H9 (cell line): ENCODE measurements around the gene PITX1. TPM values are rescaled to one million over a fixed set of nuclear protein-coding genes. Genes with fewer than 3 reads are reported as not detected.

Experiments used
- DNase-seq: peaks from one replicate; pipeline ENCODE4 v3.0.0-alpha.2; 2017
- H2AFZ ChIP-seq: one replicate; pipeline ENCODE4 v1.6.1; 2013; ENCODE audit warnings: mild to moderate bottlenecking, low read length, control low read depth, moderate library complexity
- H2AK5ac ChIP-seq: 2 replicates; pipeline ENCODE4 v1.6.1; 2013; ENCODE audit warnings: low read length, control low read depth, mixed read lengths; ENCODE audit not compliant: insufficient read length
- H2BK120ac ChIP-seq: one replicate; pipeline ENCODE4 v1.6.1; 2013; ENCODE audit warnings: low read depth, mild to moderate bottlenecking, low read length, control low read depth, inconsistent platforms; ENCODE audit not compliant: poor library complexity, severe bottlenecking
- H2BK12ac ChIP-seq: 2 replicates; pipeline ENCODE4 v1.6.1; 2013; ENCODE audit warnings: low read length, control low read depth, mixed read lengths, low read depth; ENCODE audit not compliant: insufficient read length
- H2BK15ac ChIP-seq: 2 replicates; pipeline ENCODE4 v1.6.1; 2013; ENCODE audit warnings: low read depth, low read length, control low read depth
- H2BK20ac ChIP-seq: one replicate; pipeline ENCODE4 v1.6.1; 2013; ENCODE audit warnings: low read depth, mild to moderate bottlenecking, low read length, control low read depth, inconsistent platforms; ENCODE audit not compliant: poor library complexity, severe bottlenecking
- H2BK5ac ChIP-seq: 2 replicates; pipeline ENCODE4 v1.6.1; 2013; ENCODE audit warnings: low read length, control low read depth, mixed read lengths; ENCODE audit not compliant: insufficient read length
- H3K14ac ChIP-seq: 2 replicates; pipeline ENCODE4 v1.6.1; 2013; ENCODE audit warnings: low read length, control low read depth; ENCODE audit not compliant: insufficient read depth
- H3K18ac ChIP-seq: 2 replicates; pipeline ENCODE4 v1.6.1; 2013; ENCODE audit warnings: low read depth, mild to moderate bottlenecking, mixed read lengths, low read length, control low read depth; ENCODE audit not compliant: insufficient read length
- H3K23ac ChIP-seq: 2 replicates; pipeline ENCODE4 v1.6.1; 2013; ENCODE audit warnings: low read length, control low read depth, mixed read lengths, low read depth; ENCODE audit not compliant: insufficient read length
- H3K23me2 ChIP-seq: 2 replicates; pipeline ENCODE4 v1.6.1; 2013; ENCODE audit warnings: low read depth, mild to moderate bottlenecking, mixed read lengths, low read length, control low read depth; ENCODE audit not compliant: insufficient read length, poor library complexity, severe bottlenecking
- H3K27ac ChIP-seq: 2 replicates; pipeline ENCODE4 v1.5.1; 2013; ENCODE audit warnings: low read length, control low read depth, mixed read lengths, low read depth; ENCODE audit not compliant: insufficient read length
- H3K27me3 ChIP-seq: 2 replicates; pipeline ENCODE4 v1.6.1; 2013; ENCODE audit warnings: low read length, control low read depth, inconsistent platforms; ENCODE audit not compliant: insufficient read depth
- H3K4ac ChIP-seq: 2 replicates; pipeline ENCODE4 v1.6.1; 2013; ENCODE audit warnings: low read depth, mild to moderate bottlenecking, control low read depth, inconsistent platforms, low read length, moderate library complexity
- H3K4me1 ChIP-seq: 2 replicates; pipeline ENCODE4 v1.6.1; 2013; ENCODE audit warnings: low read length, control low read depth, inconsistent platforms; ENCODE audit not compliant: insufficient read depth
- H3K4me2 ChIP-seq: 2 replicates; pipeline ENCODE4 v1.6.1; 2013; ENCODE audit warnings: low read length, control low read depth, mixed read lengths; ENCODE audit not compliant: insufficient read length, insufficient read depth
- H3K56ac ChIP-seq: 2 replicates; pipeline ENCODE4 v1.6.1; 2013; ENCODE audit warnings: low read depth, mild to moderate bottlenecking, mixed read lengths, low read length, control low read depth; ENCODE audit not compliant: insufficient read length
- H3K79me1 ChIP-seq: 2 replicates; pipeline ENCODE4 v1.6.1; 2013; ENCODE audit warnings: low read depth, mild to moderate bottlenecking, moderate library complexity, low read length, control low read depth, inconsistent platforms; ENCODE audit not compliant: insufficient read depth, poor library complexity, severe bottlenecking
- H3K79me2 ChIP-seq: 2 replicates; pipeline ENCODE4 v1.6.1; 2013; ENCODE audit warnings: low read length, control low read depth, inconsistent platforms; ENCODE audit not compliant: insufficient read depth
- H3K9ac ChIP-seq: 2 replicates; pipeline ENCODE4 v1.6.1; 2013; ENCODE audit warnings: low read length, control low read depth, mixed read lengths; ENCODE audit not compliant: insufficient read length; ENCODE audit errors: extremely low read depth
- H3K9me3 ChIP-seq: one replicate; pipeline ENCODE4 v1.6.1; 2013; ENCODE audit warnings: low read depth, low read length, inconsistent platforms; ENCODE audit not compliant: control insufficient read depth
- H3T11ph ChIP-seq: one replicate; pipeline ENCODE4 v1.6.1; 2013; ENCODE audit warnings: mild to moderate bottlenecking, low read length, control low read depth, inconsistent platforms
- H4K20me1 ChIP-seq: one replicate; pipeline ENCODE4 v1.6.1; 2013; ENCODE audit not compliant: control insufficient read depth, insufficient read length, insufficient read depth
- H4K5ac ChIP-seq: 2 replicates; pipeline ENCODE4 v1.6.1; 2013; ENCODE audit warnings: low read depth, mild to moderate bottlenecking, mixed read lengths, low read length, control low read depth; ENCODE audit not compliant: insufficient read length
- H4K8ac ChIP-seq: replicated peaks from 2 replicates; pipeline ENCODE4 v1.6.1; 2013; ENCODE audit warnings: low read length, control low read depth, mixed read lengths, low read depth; ENCODE audit not compliant: insufficient read length
- H4K91ac ChIP-seq: 2 replicates; pipeline ENCODE4 v1.6.1; 2013; ENCODE audit warnings: low read depth, mild to moderate bottlenecking, moderate library complexity, mixed read lengths, low read length, control low read depth; ENCODE audit not compliant: insufficient read length
- H3K27ac Mint-ChIP-seq, 3 experiments: 2 replicates in 2 of 3; 3 replicates in 1 of 3; pipeline ENCODE4 v1.8.0; 2020 to 2021; ENCODE audit warnings: mixed read lengths in 3 of 3, mild to moderate bottlenecking in 1 of 3, moderate library complexity in 1 of 3
- H3K27me3 Mint-ChIP-seq: 2 replicates; pipeline ENCODE4 v1.8.0; 2021; ENCODE audit warnings: low read depth, mild to moderate bottlenecking, moderate library complexity, mixed read lengths
- H3K36me3 Mint-ChIP-seq, 3 experiments: 2 replicates in 2 of 3; 3 replicates in 1 of 3; pipeline ENCODE4 v1.8.0; 2020 to 2021; ENCODE audit warnings: low read depth in 3 of 3, mixed read lengths in 3 of 3; ENCODE audit not compliant: insufficient read depth in 1 of 3
- H3K4me1 Mint-ChIP-seq, 2 experiments: 2 replicates each; pipeline ENCODE4 v1.8.0; 2020; ENCODE audit warnings: mixed read lengths in 2 of 2
- H3K4me3 Mint-ChIP-seq, 2 experiments: 2 replicates in 1 of 2; 3 replicates in 1 of 2; pipeline ENCODE4 v1.8.0; 2020 to 2021; ENCODE audit warnings: mild to moderate bottlenecking in 2 of 2, mixed read lengths in 2 of 2, moderate library complexity in 1 of 2
- H3K9me3 Mint-ChIP-seq, 2 experiments: 2 replicates in 1 of 2; 3 replicates in 1 of 2; pipeline ENCODE4 v1.8.0; 2020; ENCODE audit warnings: mild to moderate bottlenecking in 2 of 2, mixed read lengths in 2 of 2, moderate library complexity in 1 of 2
- WGBS: extraction: QIAGEN DNeasy Blood & Tissue Kit; methylation state at CpG from one replicate; pipeline ENCODE4 v1.1.7; 2013; ENCODE audit warnings: missing lambda C conversion rate, low lambda C conversion rate, mixed read lengths; ENCODE audit not compliant: insufficient read length; ENCODE audit errors: extremely low coverage; 5-methylcytosine and 5-hydroxymethylcytosine counted together
- total RNA-seq: library from RNA; stranded (reverse); gene quantifications from 2 replicates; pipeline ENCODE4 v1.2.1, GENCODE V29; 2021
- TF ChIP-seq, protein P1 (sequence below): fragments of 200-600 bp; sonication (generic); conservative IDR thresholded peaks from 3 replicates; pipeline ENCODE4 v1.8.0; 2021; ENCODE audit warnings: antibody characterized with exemption, mild to moderate bottlenecking

The PITX1 gene
- total RNA-seq, 1 experiment from 2014 or later, result not detected

DNA sequence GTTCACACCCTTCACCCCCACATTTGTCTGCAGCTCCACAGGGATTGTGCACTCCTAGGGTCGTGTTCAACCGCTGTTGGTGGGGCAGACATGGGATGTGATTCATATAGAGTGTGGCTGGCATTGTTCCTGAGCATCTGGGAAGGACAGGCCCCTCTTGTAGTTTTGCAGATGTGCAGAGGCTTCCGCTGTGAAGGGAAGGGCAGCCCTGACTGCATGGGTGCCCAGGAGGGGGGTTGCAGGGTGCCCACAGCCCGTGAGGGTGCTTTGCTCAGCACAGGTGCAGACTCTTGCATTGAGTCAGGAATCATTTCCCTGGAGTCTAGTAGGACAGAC is 30.2 kb upstream of the PITX1 start:
- TF ChIP-seq, protein P1, sequence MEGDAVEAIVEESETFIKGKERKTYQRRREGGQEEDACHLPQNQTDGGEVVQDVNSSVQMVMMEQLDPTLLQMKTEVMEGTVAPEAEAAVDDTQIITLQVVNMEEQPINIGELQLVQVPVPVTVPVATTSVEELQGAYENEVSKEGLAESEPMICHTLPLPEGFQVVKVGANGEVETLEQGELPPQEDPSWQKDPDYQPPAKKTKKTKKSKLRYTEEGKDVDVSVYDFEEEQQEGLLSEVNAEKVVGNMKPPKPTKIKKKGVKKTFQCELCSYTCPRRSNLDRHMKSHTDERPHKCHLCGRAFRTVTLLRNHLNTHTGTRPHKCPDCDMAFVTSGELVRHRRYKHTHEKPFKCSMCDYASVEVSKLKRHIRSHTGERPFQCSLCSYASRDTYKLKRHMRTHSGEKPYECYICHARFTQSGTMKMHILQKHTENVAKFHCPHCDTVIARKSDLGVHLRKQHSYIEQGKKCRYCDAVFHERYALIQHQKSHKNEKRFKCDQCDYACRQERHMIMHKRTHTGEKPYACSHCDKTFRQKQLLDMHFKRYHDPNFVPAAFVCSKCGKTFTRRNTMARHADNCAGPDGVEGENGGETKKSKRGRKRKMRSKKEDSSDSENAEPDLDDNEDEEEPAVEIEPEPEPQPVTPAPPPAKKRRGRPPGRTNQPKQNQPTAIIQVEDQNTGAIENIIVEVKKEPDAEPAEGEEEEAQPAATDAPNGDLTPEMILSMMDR, result no peak
- H3K4me3 Mint-ChIP-seq, result no peak overlapping the region
- no peak overlapping the region for H4K91ac ChIP-seq
- no peaks in the 10 kb centered on the region for H3K79me1 ChIP-seq
- no peaks in the 10 kb centered on the region for H3K4me1 ChIP-seq
- H3K23ac ChIP-seq, result no peak overlapping the region
- H3K4ac ChIP-seq, result no peak overlapping the region
- H3K27ac ChIP-seq, result no peak overlapping the region
- H3K27me3 Mint-ChIP-seq, result peaks cover 100% of the 10 kb centered on the region
- peaks cover 2 to 5% of the 10 kb centered on the region in 2 experiments for H3K4me1 Mint-ChIP-seq
- H2BK15ac ChIP-seq, result no peak overlapping the region
- H3T11ph ChIP-seq, result no peak overlapping the region
- no peak overlapping the region for H2BK12ac ChIP-seq
- no peak overlapping the region for H3K9ac ChIP-seq
- H3K36me3 Mint-ChIP-seq, result no peaks in the 10 kb centered on the region
- no peak overlapping the region for H2AK5ac ChIP-seq
- H4K8ac ChIP-seq, result no peak overlapping the region
- H2BK5ac ChIP-seq, result no peak overlapping the region
- no peak overlapping the region for H3K56ac ChIP-seq
- no peak overlapping the region for H2AFZ ChIP-seq
- no peaks in the 10 kb centered on the region for H3K79me2 ChIP-seq
- no peaks in the 10 kb centered on the region for H3K9me3 ChIP-seq
- no peak overlapping the region for H3K18ac ChIP-seq
- no peak overlapping the region for H3K27ac Mint-ChIP-seq
- no peak overlapping the region for H2BK120ac ChIP-seq
- no peaks in the 10 kb centered on the region for H4K20me1 ChIP-seq
- H3K4me2 ChIP-seq, result no peak overlapping the region
- H3K27me3 ChIP-seq, result no peaks in the 10 kb centered on the region
- H2BK20ac ChIP-seq, result no peak overlapping the region
- no CpG with 5 or more reads among the region's 4 CpGs for WGBS
- H3K23me2 ChIP-seq, result no peaks in the 10 kb centered on the region
- no peak for DNase-seq
- no peaks in the 10 kb centered on the region; a peak in 1 of 5 replicates for H3K9me3 Mint-ChIP-seq
- no peak overlapping the region for H4K5ac ChIP-seq
- no peak overlapping the region for H3K14ac ChIP-seq
